K562 (cell line): ENCODE data around the gene CTXN3.
"Not testable (repeated sequence)": the region's sequence is repeated elsewhere in the genome, so short reads cannot be mapped to it uniquely, and the experiment has no call there.

ENCODE experiments used
- CBX8 ChIP-seq: fragments of 200-600 bp; sonication (generic); IDR thresholded peaks from 2 replicates; pipeline ENCODE4 v1.6.1; 2012; ENCODE audit warnings: borderline replicate concordance, mixed run types, low read depth, mild to moderate bottlenecking, moderate library complexity, mixed read lengths, low read length, control low read depth, inconsistent platforms; ENCODE audit not compliant: poor library complexity, severe bottlenecking; ENCODE audit errors: extremely low read depth
- MXI1 ChIP-seq: IDR thresholded peaks from 2 replicates; pipeline ENCODE4 v1.6.1; 2011; ENCODE audit warnings: low read depth, mild to moderate bottlenecking, improper control_type of control experiment, low read length
- NR2C2 ChIP-seq, 2 experiments: fragments of 200-800 bp in 1 of 2; sonication (Bioruptor generic) in 1 of 2; sonication (generic) in 1 of 2; formaldehyde crosslinking in 1 of 2; IDR thresholded peaks; 2 replicates each; pipeline versions ENCODE4 v1.6.1 to v1.8.0; 2016 to 2022; ENCODE audit warnings: mild to moderate bottlenecking in 1 of 2, missing compliant biosample characterization in 1 of 2, missing genetic modification characterization in 1 of 2, missing genetic modification reagents in 1 of 2
- POLR2AphosphoS5 ChIP-seq: IDR thresholded peaks from 2 replicates; pipeline ENCODE4 v1.6.1; 2011; ENCODE audit warnings: mild to moderate bottlenecking, low read depth, low read length, moderate library complexity; ENCODE audit not compliant: control insufficient read depth, insufficient read depth

DNA sequence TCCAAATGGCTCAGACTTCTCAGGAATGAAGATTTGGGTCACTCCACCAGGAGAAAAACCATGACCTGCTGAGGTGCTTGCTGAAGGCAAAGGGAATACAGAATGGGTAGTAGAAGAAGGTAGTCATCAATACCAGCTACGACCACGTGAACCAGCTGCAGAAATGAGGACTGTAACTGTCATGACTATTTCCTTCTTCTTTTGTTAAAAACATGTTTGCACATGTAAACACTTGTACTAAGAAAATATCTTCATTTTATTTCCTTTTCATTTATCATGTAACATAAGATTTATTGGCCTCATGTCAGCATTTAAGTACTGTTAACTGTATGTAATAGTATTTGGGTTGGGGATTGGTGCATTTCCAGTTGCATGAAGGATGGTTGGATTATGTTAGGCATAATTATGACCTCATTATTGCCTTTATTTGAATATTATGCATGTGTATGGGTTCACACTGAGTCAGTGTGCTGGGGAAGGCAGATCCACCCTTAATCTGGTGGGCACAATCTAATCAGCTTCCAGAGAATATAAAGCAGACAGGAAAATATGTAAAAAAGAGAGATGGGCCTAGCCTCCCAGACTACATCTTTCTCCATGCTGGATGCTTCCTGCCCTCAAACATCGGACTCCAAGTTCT, 30.9 kb downstream of the CTXN3 start:
- not testable (repeated sequence) for TF ChIP-seq MXI1; CBX8; NR2C2 (CRISPR knock-in tag; IDR thresholded peaks at IDR 0.05); NR2C2 (tag; IDR thresholded peaks at IDR 0.05); POLR2AphosphoS5
